Spinal cord (tissue), 10 donors: Measurements from ENCODE around the gene NQO1. TPM values are rescaled to one million over a fixed set of nuclear protein-coding genes. Genes with fewer than 3 reads are reported as not detected.
A peak's percentile ranks its signal among the peaks of the same experiment; 100 is the strongest.

Experiments
- DNase-seq, 6 donors: peaks; one replicate each; pipeline versions ENCODE4 v3.0.0 to v3.0.0-alpha.2; 2013 to 2015; ENCODE audit warnings: low spot score in 6 of 6, low read depth in 4 of 6
- H3K27ac ChIP-seq: one replicate; pipeline ENCODE4 v1.5.1; 2013; ENCODE audit warnings: low read depth, low read length, control low read depth
- H3K27me3 ChIP-seq: one replicate; pipeline ENCODE4 v1.6.1; 2013; ENCODE audit warnings: low read length; ENCODE audit not compliant: control insufficient read depth, insufficient read depth
- H3K36me3 ChIP-seq: one replicate; pipeline ENCODE4 v1.6.1; 2013; ENCODE audit warnings: low read length; ENCODE audit not compliant: control insufficient read depth, insufficient read depth
- H3K4me1 ChIP-seq: one replicate; pipeline ENCODE4 v1.6.1; 2013; ENCODE audit warnings: low read length; ENCODE audit not compliant: control insufficient read depth, insufficient read depth
- H3K4me3 ChIP-seq: one replicate; pipeline ENCODE4 v1.5.1; 2013; ENCODE audit warnings: low read depth, low read length, control low read depth
- H3K9me3 ChIP-seq: one replicate; pipeline ENCODE4 v1.6.1; 2013; ENCODE audit warnings: low read length; ENCODE audit not compliant: control insufficient read depth, insufficient read depth
- WGBS: methylation state at CpG from one replicate; pipeline ENCODE4 v1.1.5; 2013; ENCODE audit warnings: missing lambda C conversion rate; ENCODE audit not compliant: insufficient coverage; 5-methylcytosine and 5-hydroxymethylcytosine counted together
- polyA plus RNA-seq, 2 donors: library from polyadenylated mRNA; unstranded; fragments of 120-200 nt; gene quantifications; one replicate each; pipeline ENCODE4 v1.2.1, GENCODE V29; 2013; ENCODE audit not compliant: insufficient read length in 2 of 2
- total RNA-seq, 2 donors: library from RNA; depleted of rRNA in 1 of 2; stranded (reverse); fragments of 120-200 nt in 1 of 2; fragments of >200 nt in 1 of 2; gene quantifications; one replicate each; pipeline versions ENCODE4 v1.2.3 to v1.2.4, GENCODE V29; 2013 to 2014
- donor health status: healthy.

NQO1 gene
- total and polyA plus RNA-seq, 4 donors = 17.1 to 93.4 (median 21.7) TPM

- Histone ChIP-seq H3K4me1 (peaks cover 24% of the 10 kb centered on the region), H3K36me3 (no peaks in the 10 kb centered on the region), H3K9me3 (no peaks in the 10 kb centered on the region), H3K4me3 (no peak overlapping the region), H3K27ac (no peak overlapping the region), H3K27me3 (no peaks in the 10 kb centered on the region)
- DNase-seq = no peak
- WGBS = 61% methylated on average over 6 of the region's 6 CpGs
These were observed 1.3 kb downstream of the NQO1 start for GRCh38 chr16:69724981-69725479.

GRCh38 chr16:69724414-69724873 is 1.9 kb downstream of the NQO1 start:
- Histone ChIP-seq H3K27me3 (no peaks in the 10 kb centered on the region), H3K4me1 (peaks cover 24% of the 10 kb centered on the region), H3K36me3 (no peaks in the 10 kb centered on the region), H3K4me3 (no peak overlapping the region), H3K9me3 (no peaks in the 10 kb centered on the region), H3K27ac (no peak overlapping the region)
- no peak for DNase-seq
- 92% methylated on average over 1 of the region's 2 CpGs for WGBS

- 100% methylated on average over 3 of the region's 6 CpGs for WGBS
- no peak overlapping the region for H3K27ac ChIP-seq
- no peaks in the 10 kb centered on the region for H3K9me3 ChIP-seq
- H3K27me3 ChIP-seq = no peaks in the 10 kb centered on the region
- H3K36me3 ChIP-seq = peaks cover 5% of the 10 kb centered on the region
- H3K4me3 ChIP-seq = no peak overlapping the region
- DNase-seq = no peak
- peaks cover 15% of the 10 kb centered on the region for H3K4me1 ChIP-seq
These were observed 4.9 kb downstream of the NQO1 start for GRCh38 chr16:69721441-69721957.

- WGBS = 97% methylated on average over 6 of the region's 10 CpGs
These were observed 5.4 kb downstream of the NQO1 start for GRCh38 chr16:69720822-69721430.

GRCh38 chr16:69718111-69718764 is 8.1 kb downstream of the NQO1 start:
- no peaks in the 10 kb centered on the region for H3K27me3 ChIP-seq
- no peak for DNase-seq
- no peak overlapping the region for H3K4me3 ChIP-seq
- no peaks in the 10 kb centered on the region for H3K9me3 ChIP-seq
- no peaks in the 10 kb centered on the region for H3K4me1 ChIP-seq
- H3K27ac ChIP-seq = no peak overlapping the region
- H3K36me3 ChIP-seq = peaks cover 12% of the 10 kb centered on the region
- 93% methylated on average over 4 of the region's 10 CpGs for WGBS

More at GRCh38 chr16:69720822-69721430, 5.4 kb downstream of the NQO1 start:
- Histone ChIP-seq H3K27me3 (no peaks in the 10 kb centered on the region), H3K9me3 (no peaks in the 10 kb centered on the region), H3K36me3 (peaks cover 5% of the 10 kb centered on the region), H3K27ac (no peak overlapping the region), H3K4me3 (no peak overlapping the region), H3K4me1 (peaks cover 9% of the 10 kb centered on the region)
- no peak for DNase-seq

- Histone ChIP-seq H3K27ac (no peak overlapping the region), H3K27me3 (no peaks in the 10 kb centered on the region), H3K4me3 (no peak overlapping the region), H3K9me3 (no peaks in the 10 kb centered on the region), H3K4me1 (no peaks in the 10 kb centered on the region), H3K36me3 (peaks cover 21% of the 10 kb centered on the region)
- WGBS = 39% methylated on average over 3 of the region's 6 CpGs
- peak in 2 of 6 donors; percentile 9 to 34 for DNase-seq
These were observed 9.3 kb downstream of the NQO1 start for GRCh38 chr16:69717066-69717465.

GRCh38 chr16:69712914-69713581 is 13.3 kb downstream of the NQO1 start:
- no peak overlapping the region for H3K27ac ChIP-seq

GRCh38 chr16:69712277-69712676 is 14.1 kb downstream of the NQO1 start:
- peaks cover 24% of the 10 kb centered on the region for H3K36me3 ChIP-seq
- H3K4me1 ChIP-seq = no peaks in the 10 kb centered on the region
- H3K27me3 ChIP-seq = no peaks in the 10 kb centered on the region
- DNase-seq = no peak
- H3K27ac ChIP-seq = no peak overlapping the region
- H3K4me3 ChIP-seq = no peak overlapping the region
- H3K9me3 ChIP-seq = no peaks in the 10 kb centered on the region
- 88% methylated on average over 4 of the region's 4 CpGs for WGBS

More at GRCh38 chr16:69712914-69713581, 13.3 kb downstream of the NQO1 start:
- Histone ChIP-seq H3K27me3 (no peaks in the 10 kb centered on the region), H3K9me3 (no peaks in the 10 kb centered on the region), H3K36me3 (peaks cover 24% of the 10 kb centered on the region), H3K4me3 (no peak overlapping the region), H3K4me1 (no peaks in the 10 kb centered on the region)
- WGBS = 89% methylated on average over 5 of the region's 9 CpGs
- no peak for DNase-seq

- DNase-seq = peak in 1 of 6 donors; percentile 9
- Histone ChIP-seq H3K4me3 (no peak overlapping the region), H3K4me1 (no peaks in the 10 kb centered on the region), H3K27me3 (no peaks in the 10 kb centered on the region), H3K36me3 (peaks cover 24% of the 10 kb centered on the region), H3K27ac (no peak overlapping the region), H3K9me3 (no peaks in the 10 kb centered on the region)
- WGBS = 93% methylated on average over 8 of the region's 12 CpGs
These were observed 15.1 kb downstream of the NQO1 start for GRCh38 chr16:69711115-69711740.
